ENCODE measurements around the gene NR4A1.
A peak's percentile ranks its signal among the peaks of the same experiment; 100 is the strongest.

The NR4A1 gene

GRCh38 chr12:52041695-52042123 is 9.5 kb upstream of the NR4A1 start:
- peak; percentile 35 for DNase-seq (ENCODE audit: low read depth)

GRCh38 chr12:52042706-52043385 is 8.4 kb upstream of the NR4A1 start:
- no peak for DNase-seq (ENCODE audit: low read depth)

- no peak for DNase-seq (ENCODE audit: low read depth)
Observed at GRCh38 chr12:52043386-52044212, 7.6 kb upstream of the NR4A1 start.

- DNase-seq (ENCODE audit: low read depth) = no peak
Observed at GRCh38 chr12:52044292-52044983, 6.8 kb upstream of the NR4A1 start.

GRCh38 chr12:52045794-52046199 is 5.4 kb upstream of the NR4A1 start:
- no peak for DNase-seq (ENCODE audit: low read depth)

GRCh38 chr12:52046859-52047258 is 4.4 kb upstream of the NR4A1 start:
- no peak for DNase-seq (ENCODE audit: low read depth)

- no peak for DNase-seq (ENCODE audit: low read depth)
Observed at GRCh38 chr12:52049286-52049685, 2.0 kb upstream of the NR4A1 start.

GRCh38 chr12:52049688-52050087 is 1.6 kb upstream of the NR4A1 start:
- DNase-seq (ENCODE audit: low read depth) = no peak

- DNase-seq (ENCODE audit: low read depth) = no peak
Observed at GRCh38 chr12:52050116-52050757, 1.0 kb upstream of the NR4A1 start.

- no peak for DNase-seq (ENCODE audit: low read depth)
Observed at GRCh38 chr12:52052468-52053186, 1.4 kb downstream of the NR4A1 start.

GRCh38 chr12:52053536-52054209 is 2.4 kb downstream of the NR4A1 start:
- DNase-seq (ENCODE audit: low read depth) = no peak

GRCh38 chr12:52054231-52054832 is 3.1 kb downstream of the NR4A1 start:
- DNase-seq (ENCODE audit: low read depth) = no peak

GRCh38 chr12:52054833-52055730 is 3.8 kb downstream of the NR4A1 start:
- DNase-seq (ENCODE audit: low read depth) = no peak

GRCh38 chr12:52055731-52056711 is 4.8 kb downstream of the NR4A1 start:
- DNase-seq (ENCODE audit: low read depth) = peak; percentile 35

- no peak for DNase-seq (ENCODE audit: low read depth)
Observed at GRCh38 chr12:52056801-52057637, 5.8 kb downstream of the NR4A1 start.

GRCh38 chr12:52057638-52058576 is 6.7 kb downstream of the NR4A1 start:
- no peak for DNase-seq (ENCODE audit: low read depth)

All from stimulated activated CD8-positive, alpha-beta memory T cell treated with anti-CD3 and anti-CD28 coated beads, Interleukin-12 subunit alpha, Interleukin-12 subunit beta, amount 100 ng/mL, for 1 hour (primary cell).